Cardiac muscle cell (in vitro differentiated cells and primary cell): ENCODE results near the gene VOPP1. TPM values are rescaled to one million over a fixed set of nuclear protein-coding genes. Genes with fewer than 3 reads are reported as not detected.

Source experiments
- DNase-seq, 2 donors: peaks; one replicate each; pipeline versions ENCODE4 v3.0.0 to v3.0.0-alpha.2; 2010 to 2017; ENCODE audit warnings: low read depth in 1 of 2, low spot score in 1 of 2
- H3K27ac ChIP-seq: fragments of 200-600 bp; sonication (generic); 2 replicates; pipeline ENCODE4 v1.5.1; 2016
- H3K27me3 ChIP-seq: fragments of 200-600 bp; sonication (generic); 2 replicates; pipeline ENCODE4 v1.6.0; 2016; ENCODE audit warnings: control low read depth
- H3K36me3 ChIP-seq: fragments of 200-600 bp; sonication (generic); 2 replicates; pipeline ENCODE4 v1.5.1; 2016; ENCODE audit warnings: control low read depth
- H3K4me1 ChIP-seq: fragments of 200-600 bp; sonication (generic); 2 replicates; pipeline ENCODE4 v1.8.1; 2017; ENCODE audit warnings: low read depth, mild to moderate bottlenecking, mixed run types
- H3K4me3 ChIP-seq: fragments of 200-600 bp; sonication (generic); 2 replicates; pipeline ENCODE4 v1.5.1; 2016; ENCODE audit warnings: mild to moderate bottlenecking
- H3K9me3 ChIP-seq: fragments of 200-600 bp; sonication (generic); 2 replicates; pipeline ENCODE4 v1.5.1; 2017; ENCODE audit warnings: low read depth, mild to moderate bottlenecking, control low read depth
- polyA plus RNA-seq: library from polyadenylated mRNA; unstranded; fragments of >200 nt; fragmentation: Nextera tagmentation; extraction: Ambion mirVana; gene quantifications from 2 replicates; pipeline ENCODE4 v1.2.1, GENCODE V29; 2016
- total RNA-seq: library from RNA; depleted of rRNA; stranded (reverse); fragments of >200 nt; gene quantifications from 2 replicates; pipeline ENCODE4 v1.2.3, GENCODE V29; 2016
- TF ChIP-seq, protein P1 (sequence below): IDR thresholded peaks from 2 replicates; pipeline ENCODE4 v1.5.1; 2012; ENCODE audit warnings: low read depth, mild to moderate bottlenecking, low read length

VOPP1 gene
- total and polyA plus RNA-seq, 2 experiments from 2014 or later = 9.6 to 19.3 TPM

DNA sequence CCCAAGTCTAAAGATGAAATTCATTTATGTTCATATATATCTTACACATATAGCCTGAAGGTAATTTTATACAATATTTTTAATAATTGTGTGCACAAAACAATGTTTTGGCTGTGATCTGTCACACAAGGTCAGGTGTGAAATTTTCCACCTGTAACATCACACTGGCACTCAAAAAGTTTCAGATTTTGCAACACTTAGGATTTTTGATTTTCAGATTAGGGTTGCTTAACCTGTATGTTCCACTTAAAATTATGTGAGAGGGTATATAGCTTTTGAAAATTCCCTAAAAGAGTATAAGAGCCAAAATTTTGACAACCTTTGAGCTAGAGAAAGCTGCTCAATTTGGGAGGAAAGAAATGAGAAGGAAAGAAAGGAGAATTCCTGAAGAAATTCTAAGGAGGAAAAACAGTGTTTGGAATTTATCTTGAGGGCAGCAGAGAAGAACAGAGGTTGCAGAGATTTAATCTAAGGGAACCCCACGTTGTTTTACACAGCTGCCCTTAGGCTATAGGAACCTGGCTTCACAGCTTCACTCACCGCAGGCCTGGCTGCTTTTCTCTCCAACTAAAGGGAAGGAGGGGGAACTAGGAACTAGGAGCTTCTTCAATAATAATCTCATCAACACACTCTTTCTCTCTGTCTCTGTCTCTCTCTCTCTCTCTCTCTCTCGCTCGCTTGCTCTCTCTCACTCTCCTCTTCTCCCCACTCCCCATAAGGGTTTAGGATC is 8.5 kb downstream of the VOPP1 start:
- no peak for DNase-seq
- Histone ChIP-seq H3K4me3 (no peak overlapping the region), H3K36me3 (no peaks in the 10 kb centered on the region), H3K9me3 (no peaks in the 10 kb centered on the region), H3K27ac (no peak overlapping the region), H3K27me3 (no peaks in the 10 kb centered on the region), H3K4me1 (no peaks in the 10 kb centered on the region)
- TF ChIP-seq, protein P1, sequence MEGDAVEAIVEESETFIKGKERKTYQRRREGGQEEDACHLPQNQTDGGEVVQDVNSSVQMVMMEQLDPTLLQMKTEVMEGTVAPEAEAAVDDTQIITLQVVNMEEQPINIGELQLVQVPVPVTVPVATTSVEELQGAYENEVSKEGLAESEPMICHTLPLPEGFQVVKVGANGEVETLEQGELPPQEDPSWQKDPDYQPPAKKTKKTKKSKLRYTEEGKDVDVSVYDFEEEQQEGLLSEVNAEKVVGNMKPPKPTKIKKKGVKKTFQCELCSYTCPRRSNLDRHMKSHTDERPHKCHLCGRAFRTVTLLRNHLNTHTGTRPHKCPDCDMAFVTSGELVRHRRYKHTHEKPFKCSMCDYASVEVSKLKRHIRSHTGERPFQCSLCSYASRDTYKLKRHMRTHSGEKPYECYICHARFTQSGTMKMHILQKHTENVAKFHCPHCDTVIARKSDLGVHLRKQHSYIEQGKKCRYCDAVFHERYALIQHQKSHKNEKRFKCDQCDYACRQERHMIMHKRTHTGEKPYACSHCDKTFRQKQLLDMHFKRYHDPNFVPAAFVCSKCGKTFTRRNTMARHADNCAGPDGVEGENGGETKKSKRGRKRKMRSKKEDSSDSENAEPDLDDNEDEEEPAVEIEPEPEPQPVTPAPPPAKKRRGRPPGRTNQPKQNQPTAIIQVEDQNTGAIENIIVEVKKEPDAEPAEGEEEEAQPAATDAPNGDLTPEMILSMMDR = no peak

DNA sequence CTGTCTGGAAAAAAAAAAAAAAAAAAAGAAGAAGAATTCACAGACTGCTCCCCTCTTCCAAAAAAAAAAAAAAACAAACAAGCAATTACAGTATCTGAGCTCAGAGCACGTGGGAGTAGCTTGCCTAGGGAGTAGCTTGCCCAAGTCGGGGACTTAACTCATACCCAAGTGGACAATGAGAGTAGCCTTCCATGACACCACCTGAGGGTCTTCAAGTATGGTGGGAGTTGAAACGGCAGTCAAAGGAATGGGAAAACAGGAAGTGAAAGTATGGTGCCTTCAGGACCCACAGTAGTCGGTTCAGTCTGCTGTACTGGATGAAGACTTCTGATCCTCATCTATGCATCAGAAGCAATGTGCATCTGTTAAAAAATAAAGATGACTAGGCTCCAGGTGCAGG is 10.6 kb downstream of the VOPP1 start:
- TF ChIP-seq, protein P1 = no peak
- H3K4me3 ChIP-seq = no peak overlapping the region
- no peaks in the 10 kb centered on the region for H3K36me3 ChIP-seq
- DNase-seq = no peak
- H3K4me1 ChIP-seq = no peaks in the 10 kb centered on the region
- no peaks in the 10 kb centered on the region for H3K27me3 ChIP-seq
- no peaks in the 10 kb centered on the region for H3K9me3 ChIP-seq
- no peak overlapping the region for H3K27ac ChIP-seq

DNA sequence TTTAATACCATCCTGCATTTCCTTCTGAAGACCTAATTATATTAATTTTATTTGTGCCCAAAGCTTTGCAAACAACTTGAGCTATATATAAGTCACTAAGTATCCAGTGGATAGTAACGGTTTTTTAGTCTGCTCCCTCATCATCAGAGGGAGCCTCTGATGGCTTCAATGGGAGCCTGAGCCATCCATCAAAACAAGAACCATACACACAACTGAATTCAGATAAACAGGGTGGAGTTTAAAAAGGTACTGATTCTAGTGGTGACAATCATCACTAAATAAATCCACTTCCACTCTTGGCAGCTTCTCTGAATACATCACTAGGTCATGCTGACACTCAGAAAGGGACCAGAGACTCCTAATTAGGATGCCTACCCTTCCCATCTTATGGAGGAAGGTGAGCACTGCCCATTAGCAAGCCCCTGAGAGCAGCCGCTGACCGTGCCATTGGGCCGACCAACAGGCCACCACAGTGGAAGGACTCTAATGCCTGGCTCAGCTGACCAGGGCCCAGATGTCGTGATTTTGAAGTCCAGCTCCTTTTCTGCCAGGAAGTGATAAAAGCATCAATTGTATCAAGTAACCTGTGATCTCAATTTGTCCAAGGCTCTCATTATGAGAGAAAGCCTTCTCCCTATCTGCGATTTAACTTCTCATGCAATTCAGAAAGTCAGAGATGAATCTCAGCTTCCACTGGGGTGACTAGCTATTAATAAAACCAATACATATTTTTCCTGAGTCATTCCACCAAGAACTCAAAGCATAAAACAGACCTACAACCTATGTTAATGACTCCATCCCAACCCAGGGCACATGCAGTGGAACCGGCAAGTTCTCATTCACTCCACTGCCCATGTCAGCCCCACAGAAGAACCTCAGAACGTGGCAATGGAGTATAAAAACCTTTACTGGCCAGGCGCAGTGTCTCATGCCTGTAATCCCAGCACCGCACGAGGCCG is 13.1 kb downstream of the VOPP1 start:
- TF ChIP-seq, protein P1 = no peak
- Histone ChIP-seq H3K27me3 (no peaks in the 10 kb centered on the region), H3K36me3 (no peaks in the 10 kb centered on the region), H3K9me3 (no peaks in the 10 kb centered on the region), H3K27ac (no peak overlapping the region), H3K4me3 (no peak overlapping the region), H3K4me1 (no peaks in the 10 kb centered on the region)
- DNase-seq = no peak

DNA sequence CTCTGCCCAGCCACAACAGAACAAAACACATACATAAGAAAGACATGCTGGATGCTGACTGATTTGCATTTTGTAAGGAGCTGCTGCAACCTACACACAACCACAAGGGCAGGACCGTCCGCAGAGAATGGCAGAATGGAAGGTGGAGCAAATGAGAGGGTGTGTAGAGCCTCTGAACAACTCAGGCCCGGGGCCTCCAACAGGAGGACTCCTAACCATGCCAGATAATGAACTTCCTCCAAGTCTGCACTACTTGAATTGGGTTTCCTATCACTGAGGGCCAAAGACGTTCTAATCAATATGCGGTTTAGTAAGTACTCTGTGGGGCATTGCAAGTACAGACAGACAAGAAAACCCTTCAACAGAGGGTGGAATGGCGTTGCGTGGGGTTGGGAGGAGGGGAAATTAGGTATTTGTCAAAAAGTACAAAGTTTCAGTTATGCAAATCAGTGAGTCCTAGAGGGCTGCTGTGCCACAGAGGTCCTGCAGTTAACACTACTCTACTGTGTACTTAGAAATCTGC is 14.6 kb downstream of the VOPP1 start:
- no peak for DNase-seq
- TF ChIP-seq, protein P1 = no peak
- H3K4me3 ChIP-seq = no peak overlapping the region
- no peaks in the 10 kb centered on the region for H3K9me3 ChIP-seq
- H3K36me3 ChIP-seq = no peaks in the 10 kb centered on the region
- H3K27me3 ChIP-seq = no peaks in the 10 kb centered on the region
- H3K4me1 ChIP-seq = no peaks in the 10 kb centered on the region
- no peak overlapping the region for H3K27ac ChIP-seq

DNA sequence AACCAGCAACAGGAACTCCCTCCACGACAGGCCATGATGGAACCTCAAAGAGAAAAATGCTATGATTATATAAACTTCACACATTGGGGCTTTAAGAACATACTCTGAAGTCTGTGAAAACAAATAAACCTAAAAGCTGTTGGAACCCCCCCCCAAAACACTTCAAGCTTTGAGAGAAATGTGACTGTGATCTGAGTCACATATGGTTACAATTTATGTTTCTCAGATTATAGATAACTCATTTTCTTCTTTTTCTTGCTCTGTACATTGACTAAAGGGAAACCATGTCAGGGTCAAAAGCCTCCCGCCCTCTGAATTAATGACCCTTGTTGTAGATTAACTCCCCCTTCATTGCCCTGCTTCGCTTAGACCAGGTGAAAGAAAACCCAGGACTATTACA is 15.8 kb downstream of the VOPP1 start:
- no peak for DNase-seq
- no peaks in the 10 kb centered on the region for H3K4me1 ChIP-seq
- H3K27me3 ChIP-seq = no peaks in the 10 kb centered on the region
- TF ChIP-seq, protein P1 = no peak
- no peaks in the 10 kb centered on the region for H3K9me3 ChIP-seq
- no peaks in the 10 kb centered on the region for H3K36me3 ChIP-seq
- H3K27ac ChIP-seq = no peak overlapping the region
- no peak overlapping the region for H3K4me3 ChIP-seq
